DND-41 (cell line): Measurements from ENCODE around the gene DGUOK.
"Not testable (repeated sequence)": the region's sequence is repeated elsewhere in the genome, so short reads cannot be mapped to it uniquely, and the experiment has no call there.

Experiments
- CTCF ChIP-seq: IDR thresholded peaks from 2 replicates; pipeline ENCODE4 v1.5.1; 2012; ENCODE audit warnings: borderline replicate concordance, low read length, moderate library complexity, mild to moderate bottlenecking; ENCODE audit not compliant: poor library complexity, severe bottlenecking; ENCODE audit errors: extremely low read depth
- EZH2 ChIP-seq: IDR thresholded peaks from 3 replicates; pipeline ENCODE4 v1.6.1; 2012; ENCODE audit warnings: borderline replicate concordance, low read depth, mild to moderate bottlenecking, moderate library complexity, low read length, inconsistent platforms; ENCODE audit not compliant: severe bottlenecking

- TF ChIP-seq CTCF, EZH2: not testable (repeated sequence)
Measured at GRCh38 chr2:73940066-73940465, 13.4 kb downstream of the DGUOK start.
